GM12878 (cell line): ENCODE data around the gene THAP5. TPM values are rescaled to one million over a fixed set of nuclear protein-coding genes. Genes with fewer than 3 reads are reported as not detected.

Experiments
- ATAC-seq: fragments of 200-7000 bp; cut with Tn5 transposase; 3 replicates; pipeline ENCODE4 v1.9.1; 2020; ENCODE audit warnings: mild to moderate bottlenecking, moderate library complexity
- BruUV-seq: library from RNA; stranded (reverse); fragments of 400-500 nt; replicated peaks from 2 replicates; lab custom pipeline; 2021; lab: Mats Ljungman, UMichigan
- CTCF ChIA-PET: fragments of 300-600 bp; sonication (Branson Sonifier 250); formaldehyde crosslinking; extraction: SDS; loops from one replicate; lab custom pipeline; 2021; ENCODE audit warnings: inconsistent platforms; lab: Yijun Ruan, JAX
- POLR2A ChIA-PET: fragments of 350-600 bp; formaldehyde crosslinking; extraction: SDS; loops from one replicate; lab custom pipeline; 2021; ENCODE audit warnings: inconsistent platforms; lab: Charles Lee
- RAD21 ChIA-PET: fragments of 300-600 bp; sonication (Branson Sonifier 250); formaldehyde crosslinking; loops from one replicate; lab custom pipeline; 2023; ENCODE audit warnings: antibody characterized with exemption; ENCODE audit not compliant: unreplicated experiment; lab: Charles Lee
- SMC1A ChIA-PET: fragments of 300-600 bp; sonication (Branson Sonifier 250); formaldehyde crosslinking; loops from one replicate; lab custom pipeline; 2023; ENCODE audit not compliant: unreplicated experiment, uncharacterized antibody; lab: Charles Lee
- DNase-seq: peaks from one replicate; pipeline ENCODE4 v3.0.0-alpha.2; 2011; ENCODE audit warnings: low read depth, low spot score
- FAIRE-seq: peaks from 3 replicates; lab custom pipeline; 2011; peaks lifted over from hg19 to GRCh38; lab: Jason Lieb, UNC
- H2AFZ ChIP-seq: 2 replicates; pipeline ENCODE4 v1.6.0; 2011; ENCODE audit warnings: low read depth, low read length, control low read depth; ENCODE audit not compliant: control insufficient read depth
- H3K27ac ChIP-seq: 2 replicates; pipeline ENCODE4 v1.5.1; 2011; ENCODE audit warnings: control low read depth; ENCODE audit not compliant: control insufficient read depth, insufficient read depth
- H3K27me3 ChIP-seq, 2 experiments: replicated peaks in 1 of 2; 2 replicates each; pipeline versions ENCODE4 v1.6.0 to v1.6.1; 2011; ENCODE audit warnings: low read length in 1 of 2; ENCODE audit not compliant: control insufficient read depth in 2 of 2, insufficient read depth in 2 of 2
- H3K36me3 ChIP-seq, 2 experiments: 2 replicates each; pipeline ENCODE4 v1.5.1; 2011; ENCODE audit warnings: low read length in 1 of 2; ENCODE audit not compliant: control insufficient read depth in 2 of 2, insufficient read depth in 2 of 2
- H3K4me1 ChIP-seq: 2 replicates; pipeline ENCODE4 v1.6.1; 2011; ENCODE audit warnings: mild to moderate bottlenecking, low read length, moderate library complexity, mixed read lengths; ENCODE audit not compliant: control insufficient read depth, insufficient read depth
- H3K4me2 ChIP-seq: 2 replicates; pipeline ENCODE4 v1.6.0; 2011; ENCODE audit warnings: control low read depth; ENCODE audit not compliant: control insufficient read depth, insufficient read depth
- H3K4me3 ChIP-seq: fragments of 200-600 bp; sonication (generic); 2 replicates; pipeline ENCODE4 v1.5.1; 2016
- H3K79me2 ChIP-seq: 2 replicates; pipeline ENCODE4 v1.6.0; 2011; ENCODE audit warnings: low read length; ENCODE audit not compliant: control insufficient read depth, insufficient read depth
- H3K9ac ChIP-seq: 2 replicates; pipeline ENCODE4 v1.8.0; 2011; ENCODE audit warnings: low read length, control low read depth, mixed read lengths; ENCODE audit not compliant: control insufficient read depth, insufficient read depth
- H3K9me3 ChIP-seq: replicated peaks from 3 replicates; pipeline ENCODE4 v1.5.1; 2011; ENCODE audit warnings: mild to moderate bottlenecking, low read length; ENCODE audit not compliant: control insufficient read depth, insufficient read depth
- H4K20me1 ChIP-seq: 2 replicates; pipeline ENCODE4 v1.6.0; 2011; ENCODE audit not compliant: control insufficient read depth, insufficient read depth
- CEBPB ChIP-seq, 2 experiments: fragments of 150-350 bp in 1 of 2; IDR thresholded peaks; 2 replicates each; pipeline ENCODE4 v1.6.1; 2012 to 2014; ENCODE audit warnings: low read depth in 2 of 2, low read length in 2 of 2, borderline replicate concordance in 1 of 2, inconsistent platforms in 1 of 2
- CUX1 ChIP-seq: IDR thresholded peaks from 2 replicates; pipeline ENCODE4 v1.6.1; 2012; ENCODE audit warnings: improper control_type of control experiment, low read depth, low read length; ENCODE audit not compliant: insufficient replicate concordance
- FOXM1 ChIP-seq: IDR thresholded peaks from 2 replicates; pipeline ENCODE4 v1.6.1; 2012; ENCODE audit warnings: low read depth, mild to moderate bottlenecking, inconsistent platforms, low read length, moderate library complexity
- GABPA ChIP-seq: IDR thresholded peaks from 2 replicates; pipeline ENCODE4 v1.6.1; 2014; ENCODE audit warnings: antibody characterized with exemption, low read depth, mild to moderate bottlenecking, inconsistent platforms
- ZBTB33 ChIP-seq: fragments of 450-650 bp; IDR thresholded peaks from 2 replicates; pipeline ENCODE4 v1.6.1; 2017; ENCODE audit warnings: mild to moderate bottlenecking
- ZBTB4 ChIP-seq: fragments of 450-650 bp; formaldehyde crosslinking; IDR thresholded peaks from 2 replicates; pipeline ENCODE4 v1.4.0; 2022; ENCODE audit warnings: mild to moderate bottlenecking, moderate library complexity
- ZBTB40 ChIP-seq: fragments of 450-650 bp; IDR thresholded peaks from 2 replicates; pipeline ENCODE4 v1.6.1; 2016; ENCODE audit warnings: mild to moderate bottlenecking, moderate library complexity, borderline replicate concordance
- WGBS: methylation state at CpG from one replicate; pipeline ENCODE4 v1.1.6; 2016; ENCODE audit warnings: low lambda C conversion rate; ENCODE audit not compliant: insufficient replicate concordance, insufficient coverage; ENCODE audit errors: missing lambda C conversion rate; 5-methylcytosine and 5-hydroxymethylcytosine counted together
- in situ Hi-C: fragments of 300-500 bp; cut with MboI; formaldehyde crosslinking; loops from 9 replicates; pipeline ENCODE4 v1.14.3; 2018; ENCODE audit warnings: mixed read lengths
- intact Hi-C: fragments of 100-400 bp; cut with micrococcal nuclease; formaldehyde crosslinking; loops from one replicate; pipeline ENCODE4 v1.14.2; 2022; ENCODE audit not compliant: unreplicated experiment
- polyA plus RNA-seq, 11 experiments: library from polyadenylated mRNA; depleted of rRNA in 4 of 11; unstranded in 6 of 11; stranded (reverse) in 5 of 11; fragments of >200 nt; fragmentation: Nextera tagmentation in 4 of 11; fragmentation: Illumina TruSeq in 1 of 11; extraction: Ambion mirVana in 4 of 11; extraction: Trizol in 1 of 11; gene quantifications; 1 replicate in 1 of 11; 2 replicates in 10 of 11; pipeline versions ENCODE4 v1.2.1 to v1.2.3, GENCODE V29; 2011 to 2016; ENCODE audit warnings: inconsistent platforms in 2 of 11, missing spikeins in 2 of 11, low read depth in 1 of 11
- total RNA-seq, 4 experiments: library from RNA; depleted of rRNA in 3 of 4; stranded (reverse); fragments of >200 nt in 3 of 4; fragmentation: Illumina TruSeq in 1 of 4; extraction: Trizol in 1 of 4; gene quantifications; 2 replicates each; pipeline versions ENCODE4 v1.2.1 to v1.2.3, GENCODE V29; 2013 to 2021

Gene THAP5
- total and polyA plus RNA-seq, 10 of the 15 experiments (the other 5 are each of a cell fraction or from before 2014, with no cell fraction given), result 13.0 to 47.7 (median 24.2) TPM

- 27% methylated on average over 4 of the region's 4 CpGs for WGBS
- FAIRE-seq, result no peak
- no peaks in the 10 kb centered on the region for H4K20me1 ChIP-seq
- BruUV-seq, result no TSS peak
- RAD21 ChIA-PET, result interaction anchor here (1.0 kb wide), 1 partner anchor 107 kb away, joined by 3 read pairs; no protein-coding TSS in a partner anchor
- no peak overlapping the region for H3K9ac ChIP-seq
- no peak for ATAC-seq
- H3K27ac ChIP-seq, result no peak overlapping the region
- H3K27me3 ChIP-seq, result peaks cover 0 to 4% of the 10 kb centered on the region in 2 experiments; a peak in 1 of 4 replicates
- H3K4me1 ChIP-seq, result no peaks in the 10 kb centered on the region
- no peaks in the 10 kb centered on the region for H3K9me3 ChIP-seq
- SMC1A ChIA-PET, result interaction anchor here (0.7 to 2.0 kb wide), 4 partner anchors 14 to 63 kb away, joined by 3 to 6 read pairs (median 3); no protein-coding TSS in a partner anchor
- H3K79me2 ChIP-seq, result no peaks in the 10 kb centered on the region
- no peak for DNase-seq
- in situ Hi-C loops, result no loop called here
- H3K36me3 ChIP-seq, result no peaks in the 10 kb centered on the region
- POLR2A ChIA-PET, result no interaction called here
- intact Hi-C loops, result loop anchor here (10.0 kb wide), 1 partner anchor 1834 kb away; no protein-coding TSS in a partner anchor
- CTCF ChIA-PET, result interaction anchor here (0.8 kb wide), 1 partner anchor 261 kb away, joined by 3 read pairs; no protein-coding TSS in a partner anchor
- H3K4me3 ChIP-seq, result no peak overlapping the region
- no peak overlapping the region for H2AFZ ChIP-seq
- no peak overlapping the region for H3K4me2 ChIP-seq
- TF ChIP-seq ZBTB40, result no peak
- no peak for TF ChIP-seq CUX1
- no peak for TF ChIP-seq GABPA
- TF ChIP-seq CEBPB (IDR thresholded peaks at IDR 0.05; ENCODE audit: borderline replicate concordance in 1 of 2, low read depth in 2 of 2, low read length in 2 of 2), result no peak
- no peak for TF ChIP-seq FOXM1
- no peak for TF ChIP-seq ZBTB4 (CRISPR knock-in tag)
- no peak for TF ChIP-seq ZBTB33
Observed at GRCh38 chr7:108611268-108611667, 41.8 kb upstream of the THAP5 start.
